ENCODE data around the gene LRRC7. TPM values are rescaled to one million over a fixed set of nuclear protein-coding genes. Genes with fewer than 3 reads are reported as not detected.

Gene LRRC7
- total and polyA plus RNA-seq, 2 of the 8 experiments (the other 6 are each of a cell fraction or from before 2014, with no cell fraction given), result 0.03 to 0.17 TPM

DNA sequence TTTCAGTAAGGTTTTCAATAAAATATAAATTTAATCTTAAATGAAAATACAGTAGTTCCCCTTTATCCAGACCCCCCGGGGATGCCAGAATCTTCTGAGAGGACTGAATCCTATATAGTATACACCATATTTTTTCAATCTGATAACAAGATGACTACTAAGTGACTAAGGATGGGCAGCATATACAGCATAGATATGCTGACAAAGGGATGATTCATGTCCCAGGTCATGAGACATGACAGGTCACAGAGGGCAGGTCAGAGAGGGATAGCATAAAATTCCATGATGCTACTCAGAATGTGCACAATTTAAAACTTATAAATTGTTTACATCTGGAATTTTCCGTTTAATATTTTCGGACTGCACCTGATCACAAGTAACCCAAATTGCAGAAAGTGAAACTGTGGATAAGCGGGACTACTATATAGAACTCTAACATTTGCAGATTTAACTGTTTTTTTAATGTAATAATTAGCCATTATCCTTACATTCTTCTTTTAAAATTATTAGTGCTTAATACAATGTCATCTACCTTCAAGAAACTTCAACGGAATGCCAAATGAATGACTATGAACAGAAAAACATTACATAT is 588.9 kb downstream of the LRRC7 start (continued):
- no peak for TF ChIP-seq CHD7 (IDR thresholded peaks at IDR 0.05; ENCODE audit: insufficient replicate concordance, low read length)
- TF ChIP-seq BCL11A (IDR thresholded peaks at IDR 0.05; ENCODE audit: low read depth in 2 of 2, low read length in 2 of 2), result no peak
- no peak for TF ChIP-seq CHD2 (IDR thresholded peaks at IDR 0.05; ENCODE audit: low read length)
- TF ChIP-seq MAFK (IDR thresholded peaks at IDR 0.05; ENCODE audit: low read depth, low read length), result no peak
- no peak for TF ChIP-seq KDM1A (IDR thresholded peaks at IDR 0.05; ENCODE audit: borderline replicate concordance, low read length)
- no peak for TF ChIP-seq ATF2 (IDR thresholded peaks at IDR 0.05; ENCODE audit: low read length)
- TF ChIP-seq JUN (IDR thresholded peaks at IDR 0.05; ENCODE audit: low read depth, low read length), result no peak
- no peak for TF ChIP-seq HDAC6 (IDR thresholded peaks at IDR 0.05; ENCODE audit: low read depth, low read length)
- TF ChIP-seq BRCA1 (IDR thresholded peaks at IDR 0.05; ENCODE audit: low read depth, low read length), result no peak
- TF ChIP-seq BACH1 (IDR thresholded peaks at IDR 0.05; ENCODE audit: low read length), result no peak
